NT2/D1 (cell line): Measurements from ENCODE around the gene SORCS1.

Experiments used
- YY1 ChIP-seq: IDR thresholded peaks from 2 replicates; pipeline ENCODE4 v1.6.1; 2011; ENCODE audit not compliant: insufficient read length, insufficient read depth
- ZNF274 ChIP-seq: IDR thresholded peaks from 2 replicates; pipeline ENCODE4 v1.6.1; 2011; ENCODE audit warnings: mild to moderate bottlenecking, low read depth, low read length

- TF ChIP-seq YY1 (no peak), ZNF274 (no peak)
These were observed 375.5 kb downstream of the SORCS1 start for GRCh38 chr10:106788982-106789381.
